Stimulated activated CD4-positive, alpha-beta T cell treated with anti-CD3 and anti-CD28 coated beads, Interleukin-2, amount 100 ng/mL, for 24 hours (primary cell): Measurements from ENCODE around the gene SH3GL1.
"Not testable (repeated sequence)": the region's sequence is repeated elsewhere in the genome, so short reads cannot be mapped to it uniquely, and the experiment has no call there.

ENCODE experiments used
- DNase-seq, 2 donors: peaks; one replicate each; pipeline ENCODE4 v3.0.0-alpha.2; 2020

The SH3GL1 gene

GRCh38 chr19:4362831-4363545, 37.4 kb downstream of the SH3GL1 start:
- DNase-seq: no peak

- no peak for DNase-seq
Observed at GRCh38 chr19:4362101-4362828, 38.1 kb downstream of the SH3GL1 start.

DNA sequence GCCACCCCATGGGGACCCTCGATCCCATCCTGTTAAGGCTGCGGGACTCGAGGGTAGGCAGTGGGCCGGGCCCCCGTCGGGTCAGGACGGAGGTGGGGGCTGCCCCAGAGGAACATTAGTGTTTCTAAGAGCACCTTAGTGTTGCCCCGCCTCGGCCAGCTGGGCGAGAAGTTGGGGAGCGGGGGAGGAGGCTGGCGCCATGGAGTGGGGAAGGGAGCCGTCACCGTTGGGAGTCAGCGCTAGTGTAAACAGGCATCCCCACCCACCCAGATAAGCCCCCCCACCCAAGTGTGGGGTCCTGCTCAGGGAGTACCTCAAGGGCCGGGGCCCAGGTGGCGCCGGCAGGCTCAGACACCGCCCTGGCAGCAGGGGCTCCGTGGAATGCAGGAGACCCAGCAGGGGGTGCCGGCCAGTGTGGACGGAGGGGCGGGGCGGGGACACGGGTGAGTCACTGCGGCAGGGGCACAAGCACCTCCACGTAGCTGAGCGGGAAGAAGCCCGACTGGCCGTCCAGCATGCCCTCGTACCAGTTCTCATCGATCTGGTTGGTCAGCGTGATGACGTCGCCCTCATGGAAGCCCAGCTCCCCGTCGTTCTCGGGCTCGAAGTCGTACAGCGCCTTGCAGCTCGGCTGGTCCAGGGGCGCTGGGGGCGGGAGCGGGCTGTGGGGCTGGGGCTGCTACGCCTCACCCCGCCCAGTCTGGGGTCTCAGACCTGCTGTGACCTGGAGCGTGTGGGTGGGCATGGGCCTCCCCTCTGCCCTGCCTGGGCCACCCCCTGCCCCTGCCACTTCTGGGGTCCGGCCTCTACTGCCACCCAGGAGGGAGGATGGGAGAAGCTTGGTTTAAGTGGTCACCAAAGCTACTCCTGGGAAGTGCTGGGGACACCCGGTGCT, 38.9 kb downstream of the SH3GL1 start:
- DNase-seq: no peak

DNA sequence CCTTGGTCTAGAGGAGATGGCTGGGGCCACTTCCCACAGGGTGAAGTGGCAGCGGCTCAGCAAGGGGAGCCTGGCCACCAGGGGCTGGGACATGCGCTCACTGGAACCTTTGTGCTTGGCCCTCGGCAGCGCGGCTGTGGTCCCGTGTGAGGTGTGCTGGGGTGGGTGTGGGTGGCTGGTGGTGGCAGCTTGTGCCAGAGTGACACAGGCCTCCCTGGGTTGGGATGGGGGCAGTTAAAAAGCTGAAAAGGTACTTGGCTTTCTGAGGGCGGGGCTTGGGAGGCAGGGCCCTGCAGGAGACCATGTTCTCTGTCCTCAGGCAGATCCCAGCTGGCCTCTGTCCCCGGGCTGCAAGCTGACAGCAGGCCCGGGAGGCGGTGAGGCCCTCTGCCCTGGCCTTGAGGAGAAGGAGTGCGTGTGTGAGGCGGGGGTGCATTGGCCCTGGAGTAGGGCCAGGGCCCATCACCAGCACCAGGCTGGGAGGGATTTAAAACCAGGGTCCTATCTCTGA, 39.7 kb downstream of the SH3GL1 start:
- DNase-seq: no peak

GRCh38 chr19:4360081-4360569, 40.2 kb downstream of the SH3GL1 start:
- DNase-seq: no peak

DNA sequence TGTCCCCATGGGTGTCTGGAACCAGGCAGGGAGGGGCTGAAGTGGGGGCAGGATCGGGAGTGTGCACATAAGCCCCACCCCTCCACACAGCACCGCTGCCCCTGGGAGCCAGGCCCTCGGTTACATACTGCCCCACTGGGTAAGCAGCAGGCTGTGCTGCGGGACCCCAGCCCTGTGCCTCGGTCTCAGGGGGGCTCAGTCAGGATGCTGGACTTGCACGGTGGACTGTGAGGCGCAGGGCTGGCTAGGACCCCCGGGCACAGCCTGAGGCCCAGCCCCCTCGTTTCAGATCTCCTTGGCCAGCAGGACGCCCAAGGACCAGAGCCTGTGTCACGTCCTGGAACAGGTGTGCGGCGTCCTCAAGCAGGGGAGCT, 40.7 kb downstream of the SH3GL1 start:
- no peak for DNase-seq

- no peak for DNase-seq
Observed at GRCh38 chr19:4358709-4359626, 41.4 kb downstream of the SH3GL1 start.

GRCh38 chr19:4357921-4358326, 42.4 kb downstream of the SH3GL1 start:
- no peak for DNase-seq

DNA sequence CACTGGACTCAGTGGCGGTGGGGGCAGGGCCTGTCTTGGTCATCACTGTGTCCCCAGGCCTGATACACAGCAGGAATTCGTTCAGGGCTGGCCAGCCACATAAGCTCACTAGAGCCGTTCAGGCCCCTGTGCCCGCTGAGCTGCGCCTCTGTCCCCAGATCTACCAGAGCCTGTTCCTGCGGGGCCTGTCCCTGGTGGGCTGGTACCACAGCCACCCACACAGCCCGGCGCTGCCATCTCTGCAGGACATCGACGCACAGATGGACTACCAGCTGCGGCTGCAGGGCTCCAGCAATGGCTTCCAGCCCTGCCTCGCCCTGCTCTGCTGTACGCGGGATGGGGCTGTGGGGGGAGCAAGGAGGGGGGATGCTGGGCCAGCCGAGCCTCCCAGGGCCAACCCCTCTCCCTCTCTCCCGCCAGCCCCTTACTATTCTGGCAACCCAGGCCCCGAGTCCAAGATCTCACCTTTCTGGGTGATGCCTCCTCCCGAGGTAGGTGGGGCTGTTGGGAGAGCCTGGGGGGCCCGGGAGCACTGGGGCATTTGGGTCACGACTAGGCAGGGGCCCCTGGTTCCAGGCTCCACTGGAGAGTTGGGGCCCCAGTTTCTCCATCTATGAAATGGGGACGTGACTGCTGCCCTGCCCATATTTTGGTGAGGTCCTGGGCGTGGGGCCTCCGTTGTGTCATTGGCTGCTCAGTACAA, 43.1 kb downstream of the SH3GL1 start:
- no peak for DNase-seq

DNA sequence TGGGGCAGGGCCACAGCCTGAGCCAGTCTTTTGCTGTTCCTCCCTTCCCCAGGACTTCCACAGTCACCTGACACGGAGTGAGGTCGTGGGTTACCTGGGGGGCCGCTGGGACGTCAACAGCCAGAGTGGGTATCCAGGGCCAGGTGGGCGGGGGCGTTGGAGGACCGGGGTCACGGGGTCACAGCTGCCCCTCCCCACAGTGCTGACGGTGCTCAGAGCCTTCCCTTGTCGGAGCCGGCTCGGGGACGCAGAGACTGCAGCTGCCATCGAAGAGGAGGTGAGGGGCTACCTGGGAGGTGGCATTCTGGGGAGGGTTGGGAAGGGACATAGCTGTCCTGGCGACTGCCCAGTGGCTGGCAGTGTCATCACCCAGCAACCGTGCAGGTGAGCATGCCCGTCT, 45.5 kb downstream of the SH3GL1 start:
- no peak for DNase-seq

- DNase-seq: no peak
Observed at GRCh38 chr19:4354282-4354681, 46.1 kb downstream of the SH3GL1 start.

DNA sequence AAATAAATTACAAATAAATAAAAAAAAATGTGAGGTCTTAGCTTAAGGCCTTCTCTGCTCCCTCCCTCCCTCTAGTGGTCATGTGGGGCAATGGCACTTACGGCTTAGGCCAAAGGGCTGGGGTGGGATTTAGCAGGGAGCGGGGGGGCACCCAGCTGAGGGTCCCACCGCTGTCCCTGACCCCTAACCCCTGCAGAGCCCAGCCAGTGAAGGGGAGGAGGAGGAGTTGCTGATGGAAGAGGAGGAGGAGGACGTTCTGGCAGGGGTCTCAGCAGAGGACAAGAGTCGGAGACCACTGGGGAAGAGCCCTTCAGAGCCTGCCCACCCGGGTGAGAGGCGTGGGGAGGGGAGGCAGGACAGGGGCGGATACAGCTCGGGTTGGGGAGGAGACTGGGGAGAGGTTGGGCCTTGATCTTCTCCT, 47.6 kb downstream of the SH3GL1 start:
- DNase-seq: peak; percentile 57 to 72

GRCh38 chr19:4350726-4351125, 49.6 kb downstream of the SH3GL1 start:
- no peak for DNase-seq

DNA sequence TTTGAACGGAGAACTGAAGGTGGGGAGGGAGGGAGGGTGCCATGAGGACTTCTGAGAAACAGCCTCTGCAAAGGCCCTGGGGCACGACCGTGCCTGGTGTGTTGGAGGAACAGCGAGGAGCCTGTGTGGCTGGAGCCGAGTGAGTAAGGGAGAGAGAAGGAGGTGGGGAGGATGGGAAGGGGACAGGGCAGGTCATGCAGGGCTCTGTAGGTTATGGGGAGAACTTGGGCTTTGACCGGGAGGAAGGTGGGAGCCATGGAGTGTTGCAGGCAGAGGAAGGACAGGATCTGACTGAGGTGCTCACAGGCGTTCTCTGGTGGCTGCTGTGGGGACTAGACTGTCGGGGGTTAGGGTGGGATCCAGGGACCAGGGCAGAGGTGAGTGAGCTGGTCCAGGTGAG, 50.2 kb downstream of the SH3GL1 start:
- no peak for DNase-seq

GRCh38 chr19:4349225-4349624, 51.1 kb downstream of the SH3GL1 start:
- not testable (repeated sequence) for DNase-seq

DNA sequence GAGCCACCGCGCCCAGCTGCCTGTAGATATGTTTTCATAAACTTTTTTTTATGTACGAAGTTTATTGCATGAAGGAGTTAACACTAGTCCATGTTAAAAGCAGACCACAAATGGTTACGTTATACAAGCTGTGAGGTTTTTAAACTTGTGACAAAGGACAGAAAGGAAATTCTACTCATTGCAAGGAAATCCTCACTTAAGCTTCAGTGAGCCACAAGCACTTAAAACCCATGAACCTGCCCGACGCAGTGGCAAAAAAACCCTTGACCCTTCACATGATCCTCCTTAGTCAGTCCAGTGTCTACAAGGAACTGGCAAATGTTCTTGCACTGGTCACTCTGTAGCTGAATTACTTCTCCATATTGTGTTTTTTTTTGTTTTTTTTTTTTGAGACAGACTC, 52.8 kb downstream of the SH3GL1 start:
- no peak for DNase-seq

DNA sequence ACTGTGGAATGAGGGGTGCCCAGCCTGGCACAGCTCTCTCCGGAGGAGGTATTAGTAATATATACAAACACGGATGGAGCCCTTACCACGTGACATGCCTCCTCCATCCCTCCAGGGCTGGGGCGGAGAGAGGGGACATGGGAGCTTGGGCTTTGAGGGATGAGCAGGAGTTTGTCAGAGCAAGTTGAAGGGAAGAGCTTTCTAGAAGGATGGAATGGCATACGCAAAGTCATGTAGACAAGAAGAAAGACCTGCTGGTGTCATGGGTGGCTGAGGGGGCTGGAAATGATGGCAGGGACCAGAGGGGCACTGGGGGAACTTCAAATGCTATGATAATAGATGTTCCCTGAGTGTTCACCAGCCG, 54.3 kb downstream of the SH3GL1 start:
- no peak for DNase-seq

DNA sequence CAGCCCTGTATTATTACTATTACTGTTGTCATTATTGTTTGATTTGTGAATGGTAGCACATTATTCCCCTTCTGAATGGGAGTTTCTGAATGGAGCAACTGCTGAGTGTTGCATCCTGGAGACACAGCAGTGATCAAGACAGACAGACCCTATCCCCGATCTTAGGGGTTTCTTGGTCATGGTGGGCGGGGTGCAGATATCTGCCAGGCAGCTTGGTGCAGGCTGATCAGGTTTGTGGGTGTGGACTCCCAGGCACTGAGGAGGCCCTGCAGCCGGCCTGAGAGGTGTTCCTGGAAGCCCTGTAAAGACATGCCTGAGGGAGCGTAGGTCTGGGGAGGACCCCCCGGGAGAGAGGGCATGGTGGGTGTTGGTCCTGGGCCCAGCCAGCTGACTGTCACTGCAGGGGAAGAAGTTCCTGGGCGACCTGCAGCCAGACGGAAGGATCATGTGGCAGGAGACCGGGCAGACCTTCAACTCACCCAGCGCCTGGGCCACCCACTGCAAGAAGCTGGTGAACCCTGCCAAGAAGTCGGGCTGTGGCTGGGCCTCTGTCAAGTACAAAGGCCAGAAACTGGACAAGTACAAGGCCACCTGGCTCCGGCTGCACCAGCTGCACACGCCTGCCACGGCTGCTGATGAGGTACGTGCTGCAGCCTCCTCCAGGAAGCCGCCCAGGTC, 54.9 kb downstream of the SH3GL1 start:
- no peak for DNase-seq

DNA sequence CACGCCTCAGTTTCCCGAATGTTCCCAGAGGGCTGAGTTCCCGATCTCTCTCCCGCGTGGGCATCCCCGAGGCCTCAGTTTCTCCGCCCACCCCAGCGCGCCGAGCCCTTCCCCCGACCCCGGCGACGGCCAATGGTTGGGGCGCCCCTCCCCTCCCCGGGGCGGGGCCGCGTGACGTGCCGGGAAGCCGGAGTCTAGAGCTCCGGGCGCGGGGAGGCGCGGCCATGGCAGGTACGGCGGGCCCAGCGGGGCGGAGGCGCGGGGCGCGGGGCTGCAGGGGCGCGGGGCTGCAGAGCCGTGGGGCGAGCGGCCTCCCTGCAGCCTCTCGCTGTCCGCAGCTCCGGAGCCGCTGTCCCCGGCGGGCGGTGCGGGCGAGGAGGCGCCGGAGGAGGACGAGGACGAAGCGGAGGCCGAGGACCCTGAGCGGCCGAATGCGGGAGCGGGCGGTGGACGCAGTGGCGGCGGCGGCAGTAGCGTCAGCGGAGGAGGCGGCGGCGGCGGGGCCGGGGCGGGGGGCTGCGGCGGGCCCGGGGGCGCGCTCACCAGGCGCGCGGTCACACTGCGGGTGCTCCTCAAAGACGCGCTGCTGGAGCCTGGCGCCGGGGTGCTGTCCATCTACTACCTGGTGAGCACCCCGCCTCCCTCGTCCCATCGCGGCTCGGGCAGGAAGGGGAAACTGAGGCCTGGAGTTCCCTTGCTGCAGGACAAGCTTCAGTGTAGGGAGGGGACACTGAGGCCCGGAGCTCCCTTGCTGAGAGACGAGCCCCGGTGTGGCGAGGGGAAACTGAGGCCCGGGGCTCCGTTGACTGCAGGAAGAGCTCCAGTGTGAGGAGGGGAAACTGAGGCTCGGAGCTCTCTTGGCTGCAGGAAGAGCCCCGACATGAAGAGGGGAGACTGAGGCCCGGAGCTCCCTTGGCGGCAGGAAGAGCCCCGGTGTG, 56.7 kb downstream of the SH3GL1 start, which contains the start of gene MPND:
Gene MPND, plus strand, starts transcription at position 193 of the 938 bp plus-strand sequence. Its CDS starts 32 bp downstream, at position 225.
- DNase-seq: peak; percentile 97
